Thoracic aorta (tissue), 2 donors: ENCODE results near the gene WDR7. TPM values are rescaled to one million over a fixed set of nuclear protein-coding genes. Genes with fewer than 3 reads are reported as not detected.

Experiments used
- ATAC-seq: fragments of 150-250 bp; one replicate; pipeline ENCODE4 v1.8.0; 2017; ENCODE audit warnings: low read depth; ENCODE audit not compliant: insufficient number of reproducible peaks, low FRiP score
- DNase-seq: peaks from one replicate; pipeline ENCODE4 v3.0.0-alpha.2; 2020; ENCODE audit warnings: low spot score
- H3K27ac ChIP-seq, 2 donors: fragments of 200-600 bp; sonication (generic); 1 replicate in 1 of 2; 2 replicates in 1 of 2; pipeline ENCODE4 v1.5.1; 2016; ENCODE audit warnings: mild to moderate bottlenecking in 2 of 2, moderate library complexity in 2 of 2
- H3K27me3 ChIP-seq: fragments of 200-600 bp; sonication (generic); replicated peaks from 2 replicates; pipeline ENCODE4 v1.6.0; 2016; ENCODE audit warnings: mild to moderate bottlenecking; ENCODE audit not compliant: insufficient read depth
- H3K36me3 ChIP-seq: fragments of 200-600 bp; sonication (generic); one replicate; pipeline ENCODE4 v1.5.1; 2016
- H3K4me1 ChIP-seq, 2 donors: fragments of 200-600 bp; sonication (generic); 1 replicate in 1 of 2; 2 replicates in 1 of 2; pipeline versions ENCODE4 v1.5.1 to v1.6.0; 2016; ENCODE audit warnings: low read depth in 2 of 2, mild to moderate bottlenecking in 1 of 2; ENCODE audit not compliant: control insufficient read depth in 1 of 2
- H3K4me3 ChIP-seq: fragments of 200-600 bp; sonication (generic); 2 replicates; pipeline ENCODE4 v1.5.1; 2016; ENCODE audit warnings: mild to moderate bottlenecking
- H3K9me3 ChIP-seq: fragments of 200-600 bp; sonication (generic); 2 replicates; pipeline ENCODE4 v1.5.1; 2016
- CTCF ChIP-seq: fragments of 200-600 bp; sonication (generic); IDR thresholded peaks from one replicate; pipeline ENCODE4 v1.5.1; 2019; ENCODE audit warnings: antibody characterized with exemption
- total RNA-seq, 2 donors: library from RNA; depleted of rRNA; stranded (reverse); fragments of >200 nt; gene quantifications; one replicate each; pipeline versions ENCODE4 v1.1.0 to v1.2.3, GENCODE V29; 2016

Gene WDR7
- total RNA-seq, 2 donors from 2014 or later = 33.2 to 73.1 TPM

GRCh38 chr18:56853961-56854360, 202.8 kb downstream of the WDR7 start:
- no peak for TF ChIP-seq CTCF
- Histone ChIP-seq H3K4me1 (no peaks in the 10 kb centered on the region), H3K4me3 (no peak overlapping the region), H3K9me3 (no peaks in the 10 kb centered on the region), H3K36me3 (no peaks in the 10 kb centered on the region), H3K27me3 (no peaks in the 10 kb centered on the region), H3K27ac (no peak overlapping the region)
- DNase-seq = no peak
- ATAC-seq = no peak

GRCh38 chr18:56861244-56861643, 210.1 kb downstream of the WDR7 start:
- H3K4me3 ChIP-seq = no peak overlapping the region
- no peaks in the 10 kb centered on the region for H3K27me3 ChIP-seq
- DNase-seq (no peak), ATAC-seq (no peak)
- no peak for TF ChIP-seq CTCF
- no peaks in the 10 kb centered on the region for H3K4me1 ChIP-seq
- no peaks in the 10 kb centered on the region for H3K36me3 ChIP-seq
- no peak overlapping the region for H3K27ac ChIP-seq
- H3K9me3 ChIP-seq = no peaks in the 10 kb centered on the region

- peak; percentile 25 for TF ChIP-seq CTCF
- H3K4me3 ChIP-seq = no peak overlapping the region
- H3K36me3 ChIP-seq = no peaks in the 10 kb centered on the region
- no peaks in the 10 kb centered on the region for H3K4me1 ChIP-seq
- no peaks in the 10 kb centered on the region for H3K9me3 ChIP-seq
- ATAC-seq = no peak
- no peak for DNase-seq
- H3K27me3 ChIP-seq = no peaks in the 10 kb centered on the region
- H3K27ac ChIP-seq = no peak overlapping the region
Measured at GRCh38 chr18:56869189-56869777, 218.1 kb downstream of the WDR7 start.

GRCh38 chr18:56870982-56871381, 219.8 kb downstream of the WDR7 start:
- H3K4me3 ChIP-seq = no peak overlapping the region
- H3K36me3 ChIP-seq = no peaks in the 10 kb centered on the region
- no peaks in the 10 kb centered on the region for H3K4me1 ChIP-seq
- TF ChIP-seq CTCF = no peak
- H3K9me3 ChIP-seq = no peaks in the 10 kb centered on the region
- no peaks in the 10 kb centered on the region for H3K27me3 ChIP-seq
- ATAC-seq (no peak), DNase-seq (no peak)
- no peak overlapping the region for H3K27ac ChIP-seq

GRCh38 chr18:56872140-56872539, 221.0 kb downstream of the WDR7 start:
- H3K9me3 ChIP-seq = no peaks in the 10 kb centered on the region
- H3K4me1 ChIP-seq = no peaks in the 10 kb centered on the region
- no peaks in the 10 kb centered on the region for H3K36me3 ChIP-seq
- no peaks in the 10 kb centered on the region for H3K27me3 ChIP-seq
- no peak overlapping the region for H3K4me3 ChIP-seq
- no peak overlapping the region for H3K27ac ChIP-seq
- ATAC-seq = no peak
- no peak for DNase-seq
- no peak for TF ChIP-seq CTCF
